Pancreas (tissue), 10 donors: Measurements from ENCODE around the gene RFT1. TPM values are rescaled to one million over a fixed set of nuclear protein-coding genes. Genes with fewer than 3 reads are reported as not detected.

Experiments
- ATAC-seq, 4 donors: fragments of 200-7000 bp; cut with Tn5 transposase; one replicate each; pipeline versions ENCODE4 v1.8.0 to v1.9.1; 2020; ENCODE audit warnings: mild to moderate bottlenecking in 4 of 4, moderate library complexity in 4 of 4
- DNase-seq, 6 donors: peaks; one replicate each; pipeline ENCODE4 v3.0.0-alpha.2; 2020
- FAIRE-seq: peaks from 2 replicates; lab custom pipeline; 2012; peaks lifted over from hg19 to GRCh38; lab: Jason Lieb, UNC
- H3K27ac ChIP-seq, 4 donors: fragments of 200-600 bp; sonication (generic); 1 replicate in 3 of 4; 2 replicates in 1 of 4; pipeline versions ENCODE4 v1.5.0 to v1.8.0; 2020
- H3K27me3 ChIP-seq, 4 donors: fragments of 200-600 bp; one replicate each; pipeline ENCODE4 v1.8.0; 2021
- H3K36me3 ChIP-seq, 3 donors: fragments of 200-600 bp; sonication (generic) in 1 of 3; one replicate each; pipeline versions ENCODE4 v1.5.0 to v1.8.0; 2020 to 2021
- H3K4me1 ChIP-seq, 3 donors: fragments of 200-600 bp; one replicate each; pipeline ENCODE4 v1.8.0; 2021
- H3K4me3 ChIP-seq, 4 donors: fragments of 200-600 bp; sonication (generic) in 2 of 4; one replicate each; pipeline versions ENCODE4 v1.5.0 to v1.8.0; 2020 to 2021
- H3K9me3 ChIP-seq, 4 donors: fragments of 200-600 bp; one replicate each; pipeline ENCODE4 v1.8.0; 2021
- CTCF ChIP-seq, 4 donors: fragments of 200-600 bp; sonication (generic) in 3 of 4; IDR thresholded peaks; one replicate each; pipeline versions ENCODE4 v1.5.0 to v1.8.0; 2021; ENCODE audit warnings: antibody characterized with exemption in 4 of 4
- WGBS, 2 donors: extraction: QIAGEN DNeasy Blood & Tissue Kit; methylation state at CpG; one replicate each; pipeline ENCODE4 v1.1.7; 2013; 5-methylcytosine and 5-hydroxymethylcytosine counted together
- intact Hi-C, 3 donors: fragments of 100-400 bp; cut with DNase I; formaldehyde crosslinking; loops; one replicate each; pipeline versions ENCODE4 v1.11.1 to v1.14.2; 2022
- polyA plus RNA-seq, 2 donors: library from polyadenylated mRNA; stranded (reverse); fragments of 200-250 nt; gene quantifications; one replicate each; pipeline ENCODE4 v1.2.3, GENCODE V29; 2013
- total RNA-seq, 6 donors: library from RNA; stranded (reverse); fragmentation: NEBNext Ultra II Directional in 4 of 6; extraction: Animal tissue kit (Norgen Biotek cat#: 25700) in 4 of 6; gene quantifications; one replicate each; pipeline versions ENCODE4 v1.2.1 to v1.2.4, GENCODE V29; 2021 to 2023
- donor health status: healthy with polysubstance abuse.
- donor health status: DM: no; HTN: no; CAD: no; lungs with moderate emphysema.
- donor health status: DM: no; HTN: no; CAD: no.
- donor health status: control.
- donor health status: control.
- donor health status: Bipolar disorder and iron deficiency.
- donor health status: DM: yes; HTN: yes; CAD: no.
- donor health status: DM: no; HTN: no; CAD: no.
- donor health status: DM: no; HTN: no; CAD: no.
- donor health status: DM: yes; HTN: yes; CAD: no.

The RFT1 gene
- total and polyA plus RNA-seq, 8 donors, result 6.9 to 20.4 (median 15.0) TPM

GRCh38 chr3:53147151-53147902 lies 17.1 kb upstream of the RFT1 start:
- intact Hi-C loops, result no loop called here
- ATAC-seq, result no peak
- no peaks in the 10 kb centered on the region for H3K9me3 ChIP-seq
- H3K36me3 ChIP-seq, result no peaks in the 10 kb centered on the region
- WGBS, 2 donors, result 78 to 83% methylated on average over 11 of the region's 11 CpGs
- no peaks in the 10 kb centered on the region for H3K27me3 ChIP-seq
- no peak for TF ChIP-seq CTCF (IDR thresholded peaks at IDR 0.05)
- peak in 2 of 6 donors; percentile 8 to 16 for DNase-seq
- H3K27ac ChIP-seq, result peak overlapping the region in 3 of 4 donors; percentile 44 to 69 (median 44)
- peaks cover 43 to 61% (median 57%) of the 10 kb centered on the region in 3 donors for H3K4me1 ChIP-seq
- H3K4me3 ChIP-seq, result no peak overlapping the region
- no peak for FAIRE-seq

- H3K27me3 ChIP-seq, result no peaks in the 10 kb centered on the region
- H3K4me1 ChIP-seq, result peaks cover 34 to 51% (median 47%) of the 10 kb centered on the region in 3 donors
- ATAC-seq (no peak), DNase-seq (peak in 2 of 6 donors; percentile 11 to 32), FAIRE-seq (no peak)
- H3K4me3 ChIP-seq, result no peak overlapping the region
- 78 to 86% methylated on average over 7 of the region's 7 CpGs for WGBS, 2 donors
- TF ChIP-seq CTCF (IDR thresholded peaks at IDR 0.05), result no peak
- H3K9me3 ChIP-seq, result no peaks in the 10 kb centered on the region
- intact Hi-C loops, result no loop called here
- peak overlapping the region; percentile 44 to 69 (median 54) for H3K27ac ChIP-seq
- H3K36me3 ChIP-seq, result no peaks in the 10 kb centered on the region
Observed at GRCh38 chr3:53146319-53146891, 16.2 kb upstream of the RFT1 start.

GRCh38 chr3:53145713-53146080 lies 15.5 kb upstream of the RFT1 start:
- FAIRE-seq, result no peak
- H3K27ac ChIP-seq, result peak overlapping the region; percentile 44 to 69 (median 54)

GRCh38 chr3:53144862-53145712 lies 14.9 kb upstream of the RFT1 start:
- ATAC-seq (peak; percentile 49 to 77 (median 68)), DNase-seq (peak in 5 of 6 donors; percentile 56 to 76 (median 66)), FAIRE-seq (no peak)
- Histone ChIP-seq H3K4me1 (peaks cover 21 to 40% (median 34%) of the 10 kb centered on the region in 3 donors), H3K27me3 (no peaks in the 10 kb centered on the region), H3K36me3 (no peaks in the 10 kb centered on the region), H3K9me3 (no peaks in the 10 kb centered on the region), H3K27ac (peak overlapping the region; percentile 44 to 69 (median 56)), H3K4me3 (no peak overlapping the region)
- 41 to 46% methylated on average over 11 of the region's 11 CpGs for WGBS, 2 donors
- intact Hi-C loops, result no loop called here
- TF ChIP-seq CTCF (IDR thresholded peaks at IDR 0.05), result no peak

More at GRCh38 chr3:53145713-53146080, 15.5 kb upstream of the RFT1 start:
- intact Hi-C loops, result no loop called here
- Histone ChIP-seq H3K36me3 (no peaks in the 10 kb centered on the region), H3K27me3 (no peaks in the 10 kb centered on the region), H3K9me3 (no peaks in the 10 kb centered on the region), H3K4me1 (peaks cover 27 to 46% (median 40%) of the 10 kb centered on the region in 3 donors), H3K4me3 (no peak overlapping the region)
- ATAC-seq, result peak in 3 of 4 donors; percentile 8 to 37 (median 28)
- peak in 1 of 6 donors; percentile 37 for DNase-seq
- 33 to 48% methylated on average over 3 of the region's 3 CpGs for whole genome bisulfite sequencing, 2 donors
- no peak for TF ChIP-seq CTCF (IDR thresholded peaks at IDR 0.05)
